SIG-M5 treated with dmso at 0.1 percent for 504 hours (cell line): Measurements from ENCODE around the gene PRKAR2A.

Experiments
- DNase-seq: peaks from one replicate; lab custom pipeline; 2025; ENCODE audit not compliant: unreplicated experiment; lab: John Stamatoyannopoulos, UW

PRKAR2A gene

GRCh38 chr3:48847504-48848423 lies at the start of gene PRKAR2A:
PRKAR2A (minus strand) TSS chr3:48847874; CDS start chr3:48847596, 278 bp downstream.
- peak; percentile 76 for DNase-seq

GRCh38 chr3:48896936-48897335 lies 49.3 kb upstream of the PRKAR2A start:
- DNase-seq = peak; percentile 19

- DNase-seq = no peak
Measured at GRCh38 chr3:48894516-48894915, 46.8 kb upstream of the PRKAR2A start.

GRCh38 chr3:48891606-48892005 lies 43.9 kb upstream of the PRKAR2A start:
- no peak for DNase-seq

- no peak for DNase-seq
Measured at GRCh38 chr3:48885753-48886152, 38.1 kb upstream of the PRKAR2A start.

- DNase-seq = no peak
Measured at GRCh38 chr3:48881652-48882114, 34.0 kb upstream of the PRKAR2A start.

- no peak for DNase-seq
Measured at GRCh38 chr3:48881006-48881405, 33.3 kb upstream of the PRKAR2A start.

- no peak for DNase-seq
Measured at GRCh38 chr3:48879994-48880377, 32.3 kb upstream of the PRKAR2A start.

GRCh38 chr3:48879307-48879993 lies 31.8 kb upstream of the PRKAR2A start:
- DNase-seq = peak; percentile 2

- DNase-seq = peak; percentile 23
Measured at GRCh38 chr3:48877671-48878070, 30.0 kb upstream of the PRKAR2A start.

- no peak for DNase-seq
Measured at GRCh38 chr3:48863122-48863521, 15.4 kb upstream of the PRKAR2A start.

GRCh38 chr3:48859206-48859605 lies 11.5 kb upstream of the PRKAR2A start:
- DNase-seq = peak; percentile 44

GRCh38 chr3:48858709-48859108 lies 11.0 kb upstream of the PRKAR2A start:
- DNase-seq = no peak

GRCh38 chr3:48857641-48858040 lies 10.0 kb upstream of the PRKAR2A start:
- no peak for DNase-seq

- no peak for DNase-seq
Measured at GRCh38 chr3:48856469-48856868, 8.8 kb upstream of the PRKAR2A start.

GRCh38 chr3:48855681-48856447 lies 8.2 kb upstream of the PRKAR2A start:
- no peak for DNase-seq

- DNase-seq = peak; percentile 33
Measured at GRCh38 chr3:48852151-48852550, 4.5 kb upstream of the PRKAR2A start.

- DNase-seq = no peak
Measured at GRCh38 chr3:48851407-48851806, 3.7 kb upstream of the PRKAR2A start.

GRCh38 chr3:48848816-48849515 lies 1.3 kb upstream of the PRKAR2A start:
- DNase-seq = no peak

- DNase-seq = peak; percentile 43
Measured at GRCh38 chr3:48847053-48847503, 596 bp downstream of the PRKAR2A start.

- DNase-seq = no peak
Measured at GRCh38 chr3:48845170-48845569, 2.5 kb downstream of the PRKAR2A start.
